HepG2 (cell line): Measurements from ENCODE around the gene MAGI1.

Experiments used
- FOXK1 ChIP-seq: sonication (generic); formaldehyde crosslinking; IDR thresholded peaks from 2 replicates; pipeline ENCODE4 v1.4.0; 2020; ENCODE audit warnings: low read depth, missing genetic modification reagents, borderline replicate concordance
- HNRNPH1 ChIP-seq: fragments of 200-400 bp; formaldehyde crosslinking; optimal IDR thresholded peaks from 2 replicates; pipeline ENCODE3; 2017; ENCODE audit warnings: mild to moderate bottlenecking, low read depth, low read length
- HOMEZ ChIP-seq: IDR thresholded peaks from 2 replicates; pipeline ENCODE4 v1.6.1; 2016; ENCODE audit warnings: low read depth
- KDM6A ChIP-seq: IDR thresholded peaks from 2 replicates; pipeline ENCODE4 v1.6.1; 2016; ENCODE audit warnings: low read depth
- USF2 ChIP-seq, 2 experiments: sonication (generic) in 1 of 2; formaldehyde crosslinking in 1 of 2; IDR thresholded peaks; 2 replicates each; pipeline versions ENCODE4 v1.5.1 to v1.6.1; 2011 to 2020; ENCODE audit warnings: borderline replicate concordance in 1 of 2, low read depth in 1 of 2, low read length in 1 of 2, mild to moderate bottlenecking in 1 of 2, missing genetic modification reagents in 1 of 2, moderate library complexity in 1 of 2

GRCh38 chr3:65777050-65777449 is 261.7 kb downstream of the MAGI1 start:
- TF ChIP-seq USF2 (IDR thresholded peaks at IDR 0.05; ENCODE audit: low read depth, low read length): no peak
- no peak for TF ChIP-seq USF2 (CRISPR knock-in tag; IDR thresholded peaks at IDR 0.05; ENCODE audit: borderline replicate concordance)
- no peak for TF ChIP-seq HNRNPH1
- TF ChIP-seq FOXK1: no peak
- no peak for TF ChIP-seq HOMEZ (CRISPR knock-in tag)
- no peak for TF ChIP-seq KDM6A
